Activated CD4-positive, alpha-beta T cell treated with anti-CD3 and anti-CD28 coated beads, Interleukin-2, amount 10 ng/mL, durations not matched to agents 24 days and 14 days (primary cell): ENCODE results near the gene OTOP1. TPM values are rescaled to one million over a fixed set of nuclear protein-coding genes. Genes with fewer than 3 reads are reported as not detected.
A peak's percentile ranks its signal among the peaks of the same experiment; 100 is the strongest.
"Not testable (repeated sequence)": the region's sequence is repeated elsewhere in the genome, so short reads cannot be mapped to it uniquely, and the experiment has no call there.

ENCODE experiments used
- DNase-seq: peaks from one replicate; pipeline ENCODE4 v3.0.0; 2022
- H3K27ac Mint-ChIP-seq: one replicate; pipeline ENCODE4 v1.8.0; 2022; ENCODE audit warnings: mild to moderate bottlenecking, mixed read lengths
- H3K27me3 Mint-ChIP-seq: one replicate; pipeline ENCODE4 v1.8.0; 2022; ENCODE audit warnings: mixed read lengths
- H3K36me3 Mint-ChIP-seq: one replicate; pipeline ENCODE4 v1.8.0; 2022; ENCODE audit warnings: low read depth, mild to moderate bottlenecking, mixed read lengths
- H3K4me1 Mint-ChIP-seq: one replicate; pipeline ENCODE4 v1.8.0; 2021; ENCODE audit warnings: mixed read lengths
- H3K4me3 Mint-ChIP-seq: one replicate; pipeline ENCODE4 v1.8.0; 2022; ENCODE audit warnings: mild to moderate bottlenecking, moderate library complexity, mixed read lengths
- H3K9me3 Mint-ChIP-seq: one replicate; pipeline ENCODE4 v1.8.0; 2021; ENCODE audit warnings: mixed read lengths
- intact Hi-C: fragments of 100-400 bp; cut with micrococcal nuclease; formaldehyde crosslinking; loops from one replicate; pipeline ENCODE4 v1.15.1; 2023
- total RNA-seq: library from RNA; stranded (reverse); gene quantifications from 2 replicates; pipeline ENCODE4 v1.2.3, GENCODE V29; 2022

OTOP1 gene
- total RNA-seq, 1 donor from 2014 or later, result not detected

DNA sequence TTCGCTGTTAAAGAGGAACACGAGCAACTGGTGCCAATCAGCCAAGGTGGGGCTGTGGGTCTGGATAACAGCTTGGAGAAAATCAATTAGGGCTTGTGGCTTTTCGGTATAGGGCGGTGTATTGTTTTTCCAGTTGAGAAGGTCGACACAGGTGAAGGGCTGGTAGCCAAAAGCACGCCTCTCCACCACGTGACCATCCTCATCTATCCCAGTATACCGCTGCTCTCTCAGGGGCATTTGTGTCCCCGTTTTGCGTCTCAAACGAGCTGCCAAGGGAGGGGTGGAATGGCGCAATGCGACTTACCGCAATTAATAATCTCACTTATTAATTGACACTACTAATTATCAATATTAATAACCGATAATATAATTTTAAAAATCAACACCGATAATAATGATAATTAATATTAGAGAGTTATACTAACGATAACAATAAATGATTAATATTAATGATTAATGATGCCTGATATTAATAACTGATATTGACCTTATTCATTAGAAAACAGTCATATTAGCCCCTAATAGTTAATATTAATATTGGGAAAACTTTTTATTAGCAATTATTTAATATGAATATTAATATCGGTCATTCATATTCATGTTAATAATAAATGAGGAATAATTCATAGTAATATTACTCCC, 62.1 kb downstream of the OTOP1 start:
- H3K4me1 Mint-ChIP-seq, H3K4me3 Mint-ChIP-seq, intact Hi-C loops, H3K9me3 Mint-ChIP-seq, H3K27me3 Mint-ChIP-seq, H3K27ac Mint-ChIP-seq, DNase-seq, H3K36me3 Mint-ChIP-seq: not testable (repeated sequence)

DNA sequence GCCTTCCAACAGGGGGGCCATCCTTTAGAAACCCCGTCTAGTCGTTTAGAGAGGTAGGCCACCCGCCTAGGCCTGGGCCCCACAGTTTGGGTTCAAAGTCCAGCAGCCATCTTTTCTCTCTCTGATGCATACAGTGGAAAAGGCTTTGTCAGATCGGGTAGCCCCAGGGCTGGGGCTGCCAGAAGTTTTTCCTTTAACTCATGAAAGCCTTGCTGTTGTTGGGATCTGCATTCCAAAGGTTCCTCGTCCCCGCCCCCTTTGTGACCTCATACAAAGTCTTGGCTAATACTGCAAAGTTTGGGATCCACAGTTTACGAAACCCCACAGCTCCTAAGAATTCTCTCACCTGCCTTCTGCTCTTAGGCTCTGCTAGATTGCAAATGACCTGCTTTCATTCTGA, 64.5 kb downstream of the OTOP1 start:
- H3K9me3 Mint-ChIP-seq, H3K4me1 Mint-ChIP-seq: not testable (repeated sequence)

DNA sequence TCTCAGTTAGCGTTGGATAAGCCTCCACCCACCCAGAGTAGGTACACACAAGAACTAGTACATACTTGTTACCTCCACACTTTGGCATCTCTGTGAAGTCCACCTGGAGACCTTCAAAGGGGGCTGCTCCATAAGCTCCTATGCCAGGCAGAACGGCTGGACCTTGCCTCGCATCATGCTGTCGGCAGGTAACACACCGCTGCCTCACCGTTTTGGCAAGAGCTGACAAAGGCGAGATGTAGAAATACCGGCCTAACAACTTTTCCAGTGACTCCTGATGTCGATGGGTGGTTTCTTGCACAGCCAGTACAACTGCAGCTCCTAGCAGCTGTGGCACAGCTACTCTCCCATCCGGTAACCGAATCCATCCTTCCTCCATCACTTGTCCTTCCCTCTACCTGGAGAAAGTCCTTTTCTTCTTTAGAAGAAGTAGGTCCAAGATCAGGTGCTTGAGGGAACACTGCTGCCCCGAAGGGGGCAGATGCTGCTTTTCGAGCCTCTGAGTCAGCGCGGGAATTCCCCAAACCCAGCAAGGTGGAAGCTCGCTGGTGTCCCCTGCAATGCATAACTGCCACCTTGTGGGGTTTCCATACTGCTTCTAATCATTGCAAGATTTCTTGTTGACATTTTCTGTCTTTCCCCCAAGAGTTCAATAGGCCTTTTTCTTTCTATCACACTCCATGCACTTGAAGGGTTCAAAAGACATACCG, 65.6 kb downstream of the OTOP1 start:
- DNase-seq, H3K4me1 Mint-ChIP-seq: not testable (repeated sequence)

More for the DNA sequence above, 64.5 kb downstream of the OTOP1 start:
- intact Hi-C loops, H3K27ac Mint-ChIP-seq, H3K4me3 Mint-ChIP-seq, H3K27me3 Mint-ChIP-seq, H3K36me3 Mint-ChIP-seq, DNase-seq: not testable (repeated sequence)

GRCh38 chr4:4145622-4146021, 81.1 kb downstream of the OTOP1 start:
- H3K4me1 Mint-ChIP-seq, H3K27ac Mint-ChIP-seq, H3K4me3 Mint-ChIP-seq, H3K36me3 Mint-ChIP-seq, intact Hi-C loops, H3K27me3 Mint-ChIP-seq, H3K9me3 Mint-ChIP-seq: not testable (repeated sequence)
- peak; percentile 77 for DNase-seq

More for the DNA sequence above, 65.6 kb downstream of the OTOP1 start:
- H3K4me3 Mint-ChIP-seq, H3K36me3 Mint-ChIP-seq, H3K9me3 Mint-ChIP-seq, intact Hi-C loops, H3K27ac Mint-ChIP-seq, H3K27me3 Mint-ChIP-seq: not testable (repeated sequence)

- H3K4me3 Mint-ChIP-seq, H3K27ac Mint-ChIP-seq, H3K4me1 Mint-ChIP-seq, H3K27me3 Mint-ChIP-seq, intact Hi-C loops, H3K9me3 Mint-ChIP-seq, DNase-seq, H3K36me3 Mint-ChIP-seq: not testable (repeated sequence)
Measured at GRCh38 chr4:4143376-4143775, 83.4 kb downstream of the OTOP1 start.

DNA sequence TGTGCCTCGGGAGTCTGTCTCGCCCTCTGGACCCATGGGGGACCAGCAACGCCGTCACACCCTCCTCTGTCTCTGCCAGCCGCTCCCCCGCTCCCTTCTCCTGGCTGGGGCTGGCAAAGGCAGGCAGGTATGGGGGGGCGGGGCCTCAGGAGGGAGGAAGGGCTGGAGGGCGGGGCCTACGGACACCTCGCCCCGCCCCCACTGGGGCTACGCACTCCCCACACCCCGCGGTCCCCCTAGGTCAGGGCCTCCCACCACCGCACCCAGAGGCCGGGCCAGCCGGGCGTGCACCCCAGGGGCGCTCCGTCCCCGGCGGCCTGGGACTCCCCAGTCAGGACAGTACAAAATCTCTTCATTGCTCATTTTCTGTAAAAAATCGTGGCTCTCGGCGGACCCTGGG, 84.0 kb downstream of the OTOP1 start:
- H3K4me1 Mint-ChIP-seq, H3K27ac Mint-ChIP-seq, DNase-seq, H3K9me3 Mint-ChIP-seq, H3K36me3 Mint-ChIP-seq, intact Hi-C loops, H3K27me3 Mint-ChIP-seq, H3K4me3 Mint-ChIP-seq: not testable (repeated sequence)

DNA sequence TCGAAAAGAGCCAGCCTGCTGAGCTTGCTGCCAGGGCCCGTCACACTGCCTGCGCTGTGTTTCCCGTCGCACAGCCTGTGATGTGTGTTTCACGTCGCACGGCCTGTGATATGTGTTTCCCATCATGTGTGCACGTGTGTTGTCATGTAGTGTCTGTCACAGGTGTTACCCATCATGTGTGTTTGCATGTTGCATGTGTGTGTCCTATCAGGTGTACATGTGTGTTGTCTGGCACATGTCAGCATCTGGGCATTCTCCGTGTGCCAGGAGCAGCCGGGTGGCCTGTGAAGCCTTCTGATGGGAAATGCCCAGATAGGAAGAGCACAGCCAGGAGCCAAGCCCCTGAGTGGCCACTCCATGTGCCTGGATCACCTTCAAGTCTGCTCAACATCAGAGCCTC, 85.5 kb downstream of the OTOP1 start:
- H3K4me1 Mint-ChIP-seq, H3K27me3 Mint-ChIP-seq, H3K9me3 Mint-ChIP-seq, H3K27ac Mint-ChIP-seq, intact Hi-C loops, DNase-seq, H3K36me3 Mint-ChIP-seq, H3K4me3 Mint-ChIP-seq: not testable (repeated sequence)

Other genes starting within 250 kb of the OTOP1 start
- 18.5 and 20.7 TPM in 2 replicates for gene TMEM128, start 21.3 kb upstream of the OTOP1 start, total RNA-seq
- 93.9 and 95.5 TPM in 2 replicates for gene LYAR, start 63.2 kb upstream of the OTOP1 start, total RNA-seq
- gene ZBTB49, start 63.3 kb upstream of the OTOP1 start, total RNA-seq, result 7.2 and 8.6 TPM in 2 replicates
- 0.09 and 0.44 TPM in 2 replicates for gene NSG1, start 160.2 kb upstream of the OTOP1 start, total RNA-seq